Breast epithelium (tissue), 4 donors: ENCODE results near the gene DCTPP1. TPM values are rescaled to one million over a fixed set of nuclear protein-coding genes. Genes with fewer than 3 reads are reported as not detected.

Experiments
- DNase-seq, 2 donors: peaks; one replicate each; pipeline ENCODE4 v3.0.0-alpha.2; 2019; ENCODE audit warnings: low spot score in 2 of 2
- H3K27ac ChIP-seq, 2 donors: fragments of 200-600 bp; sonication (generic) in 1 of 2; one replicate each; pipeline ENCODE4 v1.5.1; 2016 to 2019; ENCODE audit warnings: mild to moderate bottlenecking in 1 of 2
- H3K27me3 ChIP-seq, 2 donors: fragments of 200-600 bp; sonication (generic) in 1 of 2; one replicate each; pipeline versions ENCODE4 v1.5.1 to v1.6.0; 2017 to 2019; ENCODE audit warnings: control low read depth in 1 of 2, mild to moderate bottlenecking in 1 of 2
- H3K36me3 ChIP-seq: fragments of 200-600 bp; one replicate; pipeline ENCODE4 v1.5.1; 2019
- H3K4me1 ChIP-seq, 2 donors: fragments of 200-600 bp; sonication (generic); one replicate each; pipeline ENCODE4 v1.5.1; 2016 to 2019; ENCODE audit warnings: control low read depth in 1 of 2
- H3K4me3 ChIP-seq, 3 donors: fragments of 200-600 bp; sonication (generic); 1 replicate in 2 of 3; 2 replicates in 1 of 3; pipeline ENCODE4 v1.5.1; 2016 to 2019; ENCODE audit warnings: mild to moderate bottlenecking in 3 of 3, moderate library complexity in 2 of 3
- H3K9me3 ChIP-seq, 2 donors: fragments of 200-600 bp; sonication (generic) in 1 of 2; one replicate each; pipeline ENCODE4 v1.5.1; 2016 to 2019; ENCODE audit warnings: control low read depth in 1 of 2
- CTCF ChIP-seq, 3 donors: fragments of 450-650 bp; IDR thresholded peaks; one replicate each; pipeline ENCODE4 v1.5.1; 2016 to 2017; ENCODE audit warnings: antibody characterized with exemption in 3 of 3, mild to moderate bottlenecking in 3 of 3, moderate library complexity in 3 of 3
- POLR2A ChIP-seq: fragments of 450-650 bp; IDR thresholded peaks from one replicate; pipeline ENCODE4 v1.6.1; 2016; ENCODE audit warnings: antibody characterized with exemption, mild to moderate bottlenecking, moderate library complexity
- POLR2AphosphoS5 ChIP-seq, 3 donors: sonication (generic); formaldehyde crosslinking; IDR thresholded peaks; one replicate each; pipeline ENCODE4 v1.6.1; 2017; ENCODE audit warnings: antibody characterized with exemption in 3 of 3
- intact Hi-C: fragments of 100-400 bp; cut with DNase I; formaldehyde crosslinking; loops from one replicate; pipeline ENCODE4 v1.15.1; 2023; ENCODE audit warnings: low total_unique reads
- total RNA-seq, 3 donors: library from RNA; depleted of rRNA; stranded (reverse); fragments of >200 nt; gene quantifications; one replicate each; pipeline ENCODE4 v1.1.0, GENCODE V29; 2016

DCTPP1 gene
- total RNA-seq, 3 donors from 2014 or later, result 11.2 to 25.6 (median 20.1) TPM

- intact Hi-C loops, result no loop called here
- TF ChIP-seq POLR2A, result no peak
- TF ChIP-seq POLR2AphosphoS5 (IDR thresholded peaks at IDR 0.05), result no peak
- no peak for TF ChIP-seq CTCF (IDR thresholded peaks at IDR 0.05)
- no peak for DNase-seq
These were observed 35.2 kb downstream of the DCTPP1 start for GRCh38 chr16:30394592-30395154.

GRCh38 chr16:30383521-30383920 is 46.3 kb downstream of the DCTPP1 start:
- no peaks in the 10 kb centered on the region for H3K9me3 ChIP-seq
- no peaks in the 10 kb centered on the region for H3K27me3 ChIP-seq
- no peak for DNase-seq
- no peak overlapping the region for H3K4me3 ChIP-seq
- H3K36me3 ChIP-seq, result no peaks in the 10 kb centered on the region
- no peak overlapping the region for H3K27ac ChIP-seq
- peaks cover 0 to 3% of the 10 kb centered on the region in 2 donors for H3K4me1 ChIP-seq
- TF ChIP-seq POLR2A (no peak), CTCF (IDR thresholded peaks at IDR 0.05) (no peak), POLR2AphosphoS5 (IDR thresholded peaks at IDR 0.05) (no peak)
- intact Hi-C loops, result no loop called here

More at GRCh38 chr16:30394592-30395154, 35.2 kb downstream of the DCTPP1 start:
- peaks cover 0 to 9% of the 10 kb centered on the region in 2 donors for H3K4me1 ChIP-seq
- H3K36me3 ChIP-seq, result no peaks in the 10 kb centered on the region
- no peaks in the 10 kb centered on the region for H3K9me3 ChIP-seq
- peak overlapping the region; percentile 72 to 93 (median 72) for H3K4me3 ChIP-seq
- H3K27me3 ChIP-seq, result no peaks in the 10 kb centered on the region
- peak overlapping the region; percentile 76 to 77 for H3K27ac ChIP-seq

GRCh38 chr16:30382111-30382881 is 47.5 kb downstream of the DCTPP1 start, which contains the start of gene SEPTIN1:
TSS of gene SEPTIN1 (minus strand) at chr16:30382561. CDS start at chr16:30382542, 19 bp downstream.
- no peak for DNase-seq
- Histone ChIP-seq H3K27me3 (no peaks in the 10 kb centered on the region), H3K4me3 (peak within 1 kb of the TSS in 1 of 3 donors; percentile 19), H3K4me1 (peaks cover 0 to 3% of the 10 kb centered on the region in 2 donors), H3K9me3 (no peaks in the 10 kb centered on the region), H3K36me3 (no peaks in the 10 kb centered on the region), H3K27ac (peak within 1 kb of the TSS in 1 of 2 donors; percentile 38)
- no peak for TF ChIP-seq POLR2A
- TF ChIP-seq POLR2AphosphoS5 (IDR thresholded peaks at IDR 0.05), result no peak
- TF ChIP-seq CTCF (IDR thresholded peaks at IDR 0.05), result no peak
- intact Hi-C loops, result no loop called here

- H3K27me3 ChIP-seq, result no peaks in the 10 kb centered on the region
- intact Hi-C loops, result no loop called here
- H3K27ac ChIP-seq, result peak overlapping the region in 1 of 2 donors; percentile 38
These were observed 48.4 kb downstream of the DCTPP1 start for GRCh38 chr16:30381291-30382041.

More at GRCh38 chr16:30381291-30382041, 48.4 kb downstream of the DCTPP1 start:
- TF ChIP-seq POLR2A (no peak), CTCF (IDR thresholded peaks at IDR 0.05) (no peak), POLR2AphosphoS5 (IDR thresholded peaks at IDR 0.05) (no peak)
- DNase-seq, result no peak
- Histone ChIP-seq H3K4me1 (peaks cover 0 to 3% of the 10 kb centered on the region in 2 donors), H3K36me3 (no peaks in the 10 kb centered on the region), H3K4me3 (no peak overlapping the region), H3K9me3 (no peaks in the 10 kb centered on the region)
